NB4 (cell line): ENCODE data around the gene TMEM242.
A peak's percentile ranks its signal among the peaks of the same experiment; 100 is the strongest.

Experiments
- DNase-seq: peaks from one replicate; pipeline ENCODE4 v3.0.0; 2010; ENCODE audit warnings: low read depth
- H3K4me3 ChIP-seq: one replicate; pipeline ENCODE4 v1.5.1; 2011; ENCODE audit warnings: mild to moderate bottlenecking, low read depth, low read length, moderate library complexity
- MYC ChIP-seq: IDR thresholded peaks from 2 replicates; pipeline ENCODE4 v1.6.1; 2011; ENCODE audit warnings: low read depth, low read length
- POLR2A ChIP-seq: IDR thresholded peaks from 2 replicates; pipeline ENCODE4 v1.6.1; 2011; ENCODE audit warnings: mild to moderate bottlenecking; ENCODE audit not compliant: insufficient read length; ENCODE audit errors: extremely low read depth
- TF ChIP-seq, protein P1 (sequence below): IDR thresholded peaks from 2 replicates; pipeline ENCODE4 v1.6.1; 2011; ENCODE audit warnings: low read depth, low read length
- TF ChIP-seq, protein P2 (sequence below): IDR thresholded peaks from one replicate; pipeline ENCODE4 v1.5.1; 2012; ENCODE audit warnings: low read depth, low read length

The TMEM242 gene

DNA sequence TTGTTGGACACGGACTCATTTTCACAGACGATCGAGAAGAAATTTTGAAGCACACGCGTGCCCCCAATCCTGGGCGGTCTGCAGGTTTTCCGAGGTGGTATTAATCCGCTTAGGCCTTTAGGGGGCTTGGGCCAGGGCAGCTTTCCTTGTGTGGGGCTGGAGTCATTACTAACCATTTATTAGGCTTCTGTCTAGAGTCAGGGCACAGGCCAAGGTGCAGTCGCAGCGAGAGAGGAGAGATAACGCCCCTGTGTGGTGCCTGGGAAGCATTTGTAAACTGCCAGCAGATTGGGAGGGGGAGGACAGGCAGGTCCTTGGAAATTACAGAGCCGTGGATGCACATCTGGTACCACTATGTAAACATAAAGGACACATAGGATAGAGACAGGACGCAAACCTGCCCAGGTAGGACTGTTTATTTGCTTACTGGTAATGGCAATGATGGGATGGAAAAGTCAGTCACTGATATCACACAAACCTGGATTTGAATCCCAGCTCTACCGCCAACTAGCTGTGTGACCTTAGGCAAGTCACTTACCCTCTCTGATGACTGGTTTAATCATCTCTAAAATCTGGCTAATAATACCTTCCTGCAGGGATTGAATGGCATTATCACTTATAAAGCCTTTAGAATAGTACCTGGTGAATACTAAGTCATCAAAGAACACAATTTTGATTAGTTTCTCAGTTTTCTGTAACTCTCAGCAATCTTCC lies 76.4 kb downstream of the TMEM242 start:
- no peak for DNase-seq
- TF ChIP-seq, protein P1, sequence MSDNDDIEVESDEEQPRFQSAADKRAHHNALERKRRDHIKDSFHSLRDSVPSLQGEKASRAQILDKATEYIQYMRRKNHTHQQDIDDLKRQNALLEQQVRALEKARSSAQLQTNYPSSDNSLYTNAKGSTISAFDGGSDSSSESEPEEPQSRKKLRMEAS = no peak
- TF ChIP-seq, protein P2, sequence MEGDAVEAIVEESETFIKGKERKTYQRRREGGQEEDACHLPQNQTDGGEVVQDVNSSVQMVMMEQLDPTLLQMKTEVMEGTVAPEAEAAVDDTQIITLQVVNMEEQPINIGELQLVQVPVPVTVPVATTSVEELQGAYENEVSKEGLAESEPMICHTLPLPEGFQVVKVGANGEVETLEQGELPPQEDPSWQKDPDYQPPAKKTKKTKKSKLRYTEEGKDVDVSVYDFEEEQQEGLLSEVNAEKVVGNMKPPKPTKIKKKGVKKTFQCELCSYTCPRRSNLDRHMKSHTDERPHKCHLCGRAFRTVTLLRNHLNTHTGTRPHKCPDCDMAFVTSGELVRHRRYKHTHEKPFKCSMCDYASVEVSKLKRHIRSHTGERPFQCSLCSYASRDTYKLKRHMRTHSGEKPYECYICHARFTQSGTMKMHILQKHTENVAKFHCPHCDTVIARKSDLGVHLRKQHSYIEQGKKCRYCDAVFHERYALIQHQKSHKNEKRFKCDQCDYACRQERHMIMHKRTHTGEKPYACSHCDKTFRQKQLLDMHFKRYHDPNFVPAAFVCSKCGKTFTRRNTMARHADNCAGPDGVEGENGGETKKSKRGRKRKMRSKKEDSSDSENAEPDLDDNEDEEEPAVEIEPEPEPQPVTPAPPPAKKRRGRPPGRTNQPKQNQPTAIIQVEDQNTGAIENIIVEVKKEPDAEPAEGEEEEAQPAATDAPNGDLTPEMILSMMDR = no peak
- TF ChIP-seq MYC (no peak), POLR2A (no peak)

DNA sequence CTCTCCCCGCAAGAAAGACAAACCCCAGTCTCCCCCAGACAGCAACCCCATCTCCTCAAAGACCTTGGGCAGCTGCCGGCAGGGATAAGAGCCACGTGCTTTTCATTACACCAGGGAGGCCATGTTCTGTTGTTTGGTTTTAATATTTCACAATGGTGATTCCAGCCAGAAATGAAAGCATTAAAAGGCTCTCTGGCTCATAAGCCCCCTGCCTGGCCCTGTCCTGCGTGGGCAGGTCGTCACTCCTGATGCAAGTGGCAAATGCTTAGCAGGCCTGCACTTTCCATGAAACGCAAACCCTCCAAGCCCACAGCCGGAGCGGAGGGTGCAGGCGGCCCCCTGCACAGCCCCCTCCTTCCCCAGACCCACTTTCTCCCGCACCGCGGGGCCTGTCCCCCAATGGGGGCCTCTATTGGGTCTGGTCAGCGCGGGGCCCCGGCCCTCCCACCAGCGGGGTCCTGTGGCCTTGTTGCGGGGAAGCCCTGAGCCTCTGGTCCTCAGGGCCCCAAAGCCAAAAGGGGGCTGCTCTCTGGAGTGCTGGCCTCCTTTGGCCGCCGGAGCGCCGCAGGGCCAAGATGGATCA lies 77.2 kb downstream of the TMEM242 start:
- TF ChIP-seq, protein P1 = peak; percentile 45
- TF ChIP-seq POLR2A = no peak
- no peak for DNase-seq
- H3K4me3 ChIP-seq = no peak overlapping the region

More for the DNA sequence above, 76.4 kb downstream of the TMEM242 start:
- H3K4me3 ChIP-seq = no peak overlapping the region

DNA sequence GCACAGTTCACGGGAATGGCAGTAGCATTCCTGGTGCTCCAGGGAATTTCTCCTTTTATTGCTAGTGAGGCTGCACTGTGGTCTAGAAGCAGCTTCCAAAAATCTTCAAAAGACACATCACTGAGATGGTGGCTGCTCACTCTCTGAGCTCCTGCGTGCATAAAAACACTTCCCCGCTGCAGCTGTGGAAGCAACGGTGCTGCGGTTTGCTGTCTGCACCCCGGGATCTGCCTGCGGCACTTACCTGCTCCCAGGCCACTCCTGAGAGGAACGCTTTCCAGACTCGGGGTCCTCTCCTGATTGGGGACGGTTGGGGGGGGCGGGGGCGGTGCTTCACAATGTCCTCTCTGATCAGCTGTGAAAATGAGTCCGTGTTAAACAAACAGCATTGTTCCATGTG lies 77.9 kb downstream of the TMEM242 start:
- no peak for TF ChIP-seq MYC
- TF ChIP-seq, protein P2 = no peak
- no peak overlapping the region for H3K4me3 ChIP-seq
- DNase-seq = no peak

DNA sequence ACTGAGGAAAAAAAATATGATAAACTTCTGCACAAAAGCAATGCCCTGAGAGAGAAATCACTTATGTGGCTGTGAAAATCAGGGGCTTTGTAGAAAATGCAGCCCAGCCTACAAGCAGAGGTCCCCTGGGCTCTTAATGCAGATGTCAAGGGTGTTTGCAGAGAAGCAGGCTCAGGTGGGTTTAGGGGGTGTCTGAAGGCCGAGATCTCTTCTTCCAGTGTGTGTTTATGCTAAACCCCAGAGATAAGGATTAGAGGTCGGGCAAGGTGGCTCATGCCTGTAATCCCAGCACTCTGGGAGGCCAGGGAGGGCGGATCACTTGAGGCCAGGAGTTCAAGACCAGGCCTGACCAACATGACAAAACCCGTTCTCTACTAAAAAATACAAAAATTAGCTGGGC lies 78.5 kb downstream of the TMEM242 start:
- DNase-seq = no peak
- TF ChIP-seq POLR2A = no peak
- TF ChIP-seq MYC = no peak
- TF ChIP-seq, protein P1 = no peak
- H3K4me3 ChIP-seq = no peak overlapping the region

DNA sequence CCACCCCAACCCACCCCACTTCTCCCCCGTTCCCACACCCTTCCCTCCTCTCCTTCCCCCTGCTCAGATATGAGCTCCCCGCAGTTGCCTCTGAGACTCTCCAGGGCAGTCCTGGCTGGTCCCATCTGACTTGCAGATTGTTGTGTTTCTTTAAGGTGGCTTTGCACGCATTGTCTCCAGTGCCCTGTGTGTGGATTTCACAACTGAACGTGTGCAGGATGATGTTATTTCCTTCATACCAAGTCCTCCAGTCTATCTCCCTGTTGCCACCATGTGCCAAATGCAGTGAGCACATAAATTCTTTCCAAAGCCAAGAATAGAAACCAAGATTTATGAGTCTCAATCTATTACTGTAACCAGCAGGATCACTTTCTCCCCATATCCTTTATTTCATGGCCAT lies 79.1 kb downstream of the TMEM242 start:
- DNase-seq = peak; percentile 30
- no peak overlapping the region for H3K4me3 ChIP-seq
- TF ChIP-seq, protein P1 = no peak
- TF ChIP-seq POLR2A (no peak), MYC (no peak)
- TF ChIP-seq, protein P2 = no peak

DNA sequence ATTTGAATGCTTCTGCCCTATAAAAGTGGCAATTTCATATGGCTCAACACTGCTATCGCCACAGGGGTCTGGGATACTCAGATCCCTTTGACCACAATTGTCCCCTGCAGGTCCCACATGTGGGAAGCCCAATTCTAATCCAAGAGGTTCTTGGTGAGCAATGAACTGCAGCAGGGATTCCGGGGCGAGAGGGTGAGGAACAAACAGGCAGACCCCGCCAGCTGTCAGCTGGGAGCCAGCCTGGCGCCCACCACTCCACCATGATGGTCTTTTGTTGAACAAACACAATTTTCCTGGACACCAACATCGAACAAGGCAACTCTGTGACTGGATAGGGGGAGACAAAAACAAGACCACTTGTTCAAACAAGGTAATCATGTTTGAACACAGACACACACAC lies 80.5 kb downstream of the TMEM242 start:
- TF ChIP-seq POLR2A (no peak), MYC (no peak)
- TF ChIP-seq, protein P2 = no peak
- TF ChIP-seq, protein P1 = no peak
- DNase-seq = no peak
- no peak overlapping the region for H3K4me3 ChIP-seq
